ENCODE measurements around the gene MYH11. TPM values are rescaled to one million over a fixed set of nuclear protein-coding genes. Genes with fewer than 3 reads are reported as not detected.

MYH11 gene
- total RNA-seq, 4 donors from 2014 or later: 5.6 to 57.7 (median 20.4) TPM

- no peaks in the 10 kb centered on the region for H3K27me3 ChIP-seq
- DNase-seq (no peak), ATAC-seq (no peak)
- H3K9me3 ChIP-seq: no peaks in the 10 kb centered on the region
- no peaks in the 10 kb centered on the region for H3K4me1 ChIP-seq
- no peak overlapping the region for H3K4me3 ChIP-seq
- TF ChIP-seq CTCF (IDR thresholded peaks at IDR 0.05 in 4 of 5, conservative IDR thresholded peaks at IDR 0.05 in 1 of 5): no peak
- TF ChIP-seq POLR2A (IDR thresholded peaks at IDR 0.05): no peak
- H3K27ac ChIP-seq: no peak overlapping the region
- intact Hi-C loops (cut with DNase I; ENCODE audit: low total_unique reads) (no loop called here), in situ Hi-C loops (cut with MboI; ENCODE audit: low sequenced_read_pairs in 4 of 4) (no loop called here)
- H3K36me3 ChIP-seq: no peaks in the 10 kb centered on the region
Measured at GRCh38 chr16:15746332-15746731, 110.5 kb downstream of the MYH11 start.

GRCh38 chr16:15743657-15744056, 113.2 kb downstream of the MYH11 start:
- H3K27me3 ChIP-seq: no peaks in the 10 kb centered on the region
- TF ChIP-seq CTCF (IDR thresholded peaks at IDR 0.05 in 4 of 5, conservative IDR thresholded peaks at IDR 0.05 in 1 of 5): no peak
- TF ChIP-seq POLR2A (IDR thresholded peaks at IDR 0.05): no peak
- H3K4me3 ChIP-seq: no peak overlapping the region
- in situ Hi-C loops (cut with MboI; ENCODE audit: low sequenced_read_pairs in 4 of 4): no loop called here
- intact Hi-C loops (cut with DNase I; ENCODE audit: low total_unique reads): no loop called here
- no peaks in the 10 kb centered on the region for H3K4me1 ChIP-seq
- DNase-seq (no peak), ATAC-seq (no peak)
- H3K27ac ChIP-seq: no peak overlapping the region
- H3K36me3 ChIP-seq: no peaks in the 10 kb centered on the region
- H3K9me3 ChIP-seq: no peaks in the 10 kb centered on the region

GRCh38 chr16:15742716-15743115, 114.1 kb downstream of the MYH11 start:
- Histone ChIP-seq H3K4me1 (no peaks in the 10 kb centered on the region), H3K9me3 (no peaks in the 10 kb centered on the region), H3K27ac (no peak overlapping the region), H3K4me3 (no peak overlapping the region), H3K36me3 (no peaks in the 10 kb centered on the region), H3K27me3 (no peaks in the 10 kb centered on the region)
- ATAC-seq (no peak), DNase-seq (no peak)
- TF ChIP-seq POLR2A (IDR thresholded peaks at IDR 0.05) (no peak), CTCF (IDR thresholded peaks at IDR 0.05 in 4 of 5, conservative IDR thresholded peaks at IDR 0.05 in 1 of 5) (no peak)
- intact Hi-C loops (cut with DNase I; ENCODE audit: low total_unique reads) (no loop called here), in situ Hi-C loops (cut with MboI; ENCODE audit: low sequenced_read_pairs in 4 of 4) (no loop called here)

GRCh38 chr16:15741207-15741871, 115.5 kb downstream of the MYH11 start:
- no peaks in the 10 kb centered on the region for H3K36me3 ChIP-seq
- H3K4me1 ChIP-seq: no peaks in the 10 kb centered on the region
- intact Hi-C loops (cut with DNase I; ENCODE audit: low total_unique reads) (no loop called here), in situ Hi-C loops (cut with MboI; ENCODE audit: low sequenced_read_pairs in 4 of 4) (no loop called here)
- DNase-seq (no peak), ATAC-seq (no peak)
- H3K27me3 ChIP-seq: no peaks in the 10 kb centered on the region
- TF ChIP-seq POLR2A (IDR thresholded peaks at IDR 0.05): no peak
- no peak for TF ChIP-seq CTCF (IDR thresholded peaks at IDR 0.05 in 4 of 5, conservative IDR thresholded peaks at IDR 0.05 in 1 of 5)
- H3K27ac ChIP-seq: no peak overlapping the region
- H3K9me3 ChIP-seq: no peaks in the 10 kb centered on the region
- H3K4me3 ChIP-seq: no peak overlapping the region

- DNase-seq: no peak
- Histone ChIP-seq H3K27ac (no peak overlapping the region), H3K9me3 (no peaks in the 10 kb centered on the region), H3K36me3 (no peaks in the 10 kb centered on the region), H3K4me3 (no peak overlapping the region), H3K4me1 (no peaks in the 10 kb centered on the region), H3K27me3 (no peaks in the 10 kb centered on the region)
- in situ Hi-C loops (cut with MboI; ENCODE audit: low sequenced_read_pairs in 4 of 4) (loop anchor here in 1 of 4 donors (10.0 kb wide), 1 partner anchor 65 kb away; no protein-coding TSS in a partner anchor), intact Hi-C loops (cut with DNase I; ENCODE audit: low total_unique reads) (no loop called here)
- ATAC-seq: no peak
- no peak for TF ChIP-seq CTCF (IDR thresholded peaks at IDR 0.05 in 4 of 5, conservative IDR thresholded peaks at IDR 0.05 in 1 of 5)
- TF ChIP-seq POLR2A (IDR thresholded peaks at IDR 0.05): no peak
Measured at GRCh38 chr16:15739950-15740349, 116.9 kb downstream of the MYH11 start.

All from gastrocnemius medialis (tissue), 4 donors.